ENCODE data around the gene GEMIN7.

DNA sequence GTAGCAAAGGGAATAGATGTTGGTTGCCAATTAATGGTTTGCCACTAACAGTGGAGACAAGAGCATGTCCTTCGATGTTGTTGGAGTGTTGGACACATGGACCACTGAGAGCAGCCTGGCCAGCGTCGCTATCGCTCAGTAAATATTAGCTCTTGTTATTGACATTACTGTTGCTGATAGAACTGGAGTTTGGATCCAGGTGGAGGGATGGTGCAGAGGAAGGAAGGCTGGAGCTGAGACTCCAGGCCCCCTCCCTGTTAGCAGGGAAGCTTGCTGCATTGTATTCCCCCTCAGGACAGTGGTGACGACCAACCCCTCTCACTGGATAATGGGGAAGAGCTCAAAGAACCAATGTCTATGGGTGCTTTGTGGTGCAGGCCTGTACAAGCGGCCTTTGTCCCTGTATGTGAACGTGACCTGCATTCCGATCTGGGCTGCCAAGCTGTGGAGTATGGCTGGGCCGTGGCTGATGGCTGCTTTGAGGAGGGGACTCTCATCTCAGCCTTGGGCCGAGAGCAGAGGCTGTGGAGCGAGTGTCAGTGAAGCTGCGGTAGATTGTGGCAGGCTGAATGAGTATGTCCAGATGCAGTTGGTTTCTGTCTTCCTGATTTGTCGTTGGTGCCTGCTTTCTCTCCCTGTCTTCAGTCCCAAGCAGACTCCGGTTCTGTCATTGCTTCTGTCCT is 33.2 kb upstream of the GEMIN7 start:
- TF ChIP-seq POLR2A (IDR thresholded peaks at IDR 0.05): no peak
- TF ChIP-seq, protein P1, sequence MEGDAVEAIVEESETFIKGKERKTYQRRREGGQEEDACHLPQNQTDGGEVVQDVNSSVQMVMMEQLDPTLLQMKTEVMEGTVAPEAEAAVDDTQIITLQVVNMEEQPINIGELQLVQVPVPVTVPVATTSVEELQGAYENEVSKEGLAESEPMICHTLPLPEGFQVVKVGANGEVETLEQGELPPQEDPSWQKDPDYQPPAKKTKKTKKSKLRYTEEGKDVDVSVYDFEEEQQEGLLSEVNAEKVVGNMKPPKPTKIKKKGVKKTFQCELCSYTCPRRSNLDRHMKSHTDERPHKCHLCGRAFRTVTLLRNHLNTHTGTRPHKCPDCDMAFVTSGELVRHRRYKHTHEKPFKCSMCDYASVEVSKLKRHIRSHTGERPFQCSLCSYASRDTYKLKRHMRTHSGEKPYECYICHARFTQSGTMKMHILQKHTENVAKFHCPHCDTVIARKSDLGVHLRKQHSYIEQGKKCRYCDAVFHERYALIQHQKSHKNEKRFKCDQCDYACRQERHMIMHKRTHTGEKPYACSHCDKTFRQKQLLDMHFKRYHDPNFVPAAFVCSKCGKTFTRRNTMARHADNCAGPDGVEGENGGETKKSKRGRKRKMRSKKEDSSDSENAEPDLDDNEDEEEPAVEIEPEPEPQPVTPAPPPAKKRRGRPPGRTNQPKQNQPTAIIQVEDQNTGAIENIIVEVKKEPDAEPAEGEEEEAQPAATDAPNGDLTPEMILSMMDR (IDR thresholded peaks at IDR 0.05): no peak
- no peak for TF ChIP-seq EP300 (IDR thresholded peaks at IDR 0.05)
